KOPT-K1 (cell line): ENCODE data around the gene PREX1.

ENCODE experiments used
- H3K27ac ChIP-seq: fragments of 200-600 bp; sonication (generic); 2 replicates; pipeline ENCODE4 v1.5.1; 2016; ENCODE audit warnings: antibody characterized with exemption, mild to moderate bottlenecking, low read depth, low read length; ENCODE audit not compliant: poor library complexity, severe bottlenecking
- H3K36me3 ChIP-seq: fragments of 200-600 bp; sonication (generic); 2 replicates; pipeline ENCODE4 v1.5.1; 2017; ENCODE audit warnings: antibody characterized with exemption, mild to moderate bottlenecking, low read length, moderate library complexity; ENCODE audit not compliant: insufficient read depth
- H3K9me3 ChIP-seq: fragments of 200-600 bp; sonication (generic); 2 replicates; pipeline ENCODE4 v1.5.1; 2017; ENCODE audit warnings: antibody characterized with exemption, low read length, mild to moderate bottlenecking; ENCODE audit not compliant: insufficient read depth, poor library complexity, severe bottlenecking

Gene PREX1

GRCh38 chr20:48708630-48709029 is 119.2 kb downstream of the PREX1 start:
- H3K27ac ChIP-seq, result no peak overlapping the region
- peaks cover 5% of the 10 kb centered on the region; the same call in 1 of the 2 replicates for H3K36me3 ChIP-seq
- no peaks in the 10 kb centered on the region for H3K9me3 ChIP-seq

DNA sequence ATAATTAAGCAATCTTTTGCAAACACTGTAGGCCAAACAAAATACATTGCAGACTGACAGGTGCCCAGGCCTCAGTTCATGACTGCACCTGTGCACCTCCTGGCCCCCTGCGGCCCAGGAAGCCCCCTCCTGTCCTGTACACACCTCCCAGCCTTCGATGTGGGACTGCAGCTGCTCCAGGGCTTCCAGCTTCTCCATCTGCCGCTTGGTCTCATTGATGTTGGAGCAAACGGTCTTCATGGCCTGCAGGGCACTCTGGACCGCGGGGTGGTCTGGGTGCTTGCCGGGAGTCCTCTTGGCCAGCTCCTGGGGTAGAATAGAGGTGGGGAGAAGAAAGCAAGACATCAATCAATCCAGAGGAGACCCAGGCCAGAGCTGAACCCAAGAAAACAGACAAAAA is 119.7 kb downstream of the PREX1 start:
- H3K36me3 ChIP-seq, result peaks cover 5% of the 10 kb centered on the region; the same call in 1 of the 2 replicates
- peak overlapping the region; percentile 3 for H3K27ac ChIP-seq
- no peaks in the 10 kb centered on the region for H3K9me3 ChIP-seq

DNA sequence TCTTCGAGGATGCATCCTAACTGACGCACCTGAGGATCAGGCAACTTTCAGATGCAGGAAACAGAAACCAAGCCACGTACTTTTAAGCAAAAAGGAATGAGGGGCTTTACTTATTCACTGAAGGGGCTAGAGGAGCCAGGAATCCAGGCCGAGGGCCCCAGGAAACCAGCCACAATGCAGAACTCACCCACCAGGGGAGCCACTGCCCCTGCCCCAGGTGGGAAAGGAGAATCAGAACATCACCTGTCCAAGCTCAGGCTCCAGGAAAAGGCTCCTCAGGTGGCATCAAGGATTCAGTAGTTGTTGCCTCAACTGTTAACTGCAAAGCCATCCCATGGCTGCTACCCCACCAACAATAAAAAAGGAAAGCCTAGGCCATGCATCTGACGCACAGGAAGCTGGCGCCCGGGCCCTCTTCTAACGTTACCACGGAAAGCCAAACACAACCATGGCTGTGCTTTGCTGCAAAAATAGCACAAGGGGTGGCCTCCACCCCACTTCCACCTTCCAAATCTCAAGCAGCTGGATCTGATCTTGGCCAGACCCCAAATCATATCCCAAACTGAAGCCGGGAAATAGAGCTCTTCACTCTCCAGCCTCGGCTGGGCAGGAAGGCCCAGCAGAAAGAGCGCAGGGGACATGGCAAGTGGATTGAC is 121.0 kb downstream of the PREX1 start:
- Histone ChIP-seq H3K9me3 (no peaks in the 10 kb centered on the region), H3K36me3 (peaks cover 5% of the 10 kb centered on the region; the same call in 1 of the 2 replicates), H3K27ac (peak overlapping the region; percentile 57)

- peaks cover 10% of the 10 kb centered on the region; the same call in 1 of the 2 replicates for H3K36me3 ChIP-seq
- H3K27ac ChIP-seq, result peak overlapping the region; percentile 57
- H3K9me3 ChIP-seq, result no peaks in the 10 kb centered on the region
Observed at GRCh38 chr20:48706116-48706656, 121.6 kb downstream of the PREX1 start.

GRCh38 chr20:48705240-48706115 is 122.3 kb downstream of the PREX1 start:
- no peaks in the 10 kb centered on the region for H3K9me3 ChIP-seq
- H3K36me3 ChIP-seq, result peaks cover 14% of the 10 kb centered on the region; the same call in 1 of the 2 replicates
- peak overlapping the region; percentile 7 for H3K27ac ChIP-seq

GRCh38 chr20:48704761-48705160 is 123.0 kb downstream of the PREX1 start:
- H3K36me3 ChIP-seq, result peaks cover 19% of the 10 kb centered on the region; the same call in 1 of the 2 replicates
- H3K27ac ChIP-seq, result no peak overlapping the region
- H3K9me3 ChIP-seq, result no peaks in the 10 kb centered on the region

GRCh38 chr20:48703511-48704219 is 124.1 kb downstream of the PREX1 start:
- Histone ChIP-seq H3K36me3 (peaks cover 29% of the 10 kb centered on the region; the same call in 1 of the 2 replicates), H3K9me3 (no peaks in the 10 kb centered on the region), H3K27ac (no peak overlapping the region)

DNA sequence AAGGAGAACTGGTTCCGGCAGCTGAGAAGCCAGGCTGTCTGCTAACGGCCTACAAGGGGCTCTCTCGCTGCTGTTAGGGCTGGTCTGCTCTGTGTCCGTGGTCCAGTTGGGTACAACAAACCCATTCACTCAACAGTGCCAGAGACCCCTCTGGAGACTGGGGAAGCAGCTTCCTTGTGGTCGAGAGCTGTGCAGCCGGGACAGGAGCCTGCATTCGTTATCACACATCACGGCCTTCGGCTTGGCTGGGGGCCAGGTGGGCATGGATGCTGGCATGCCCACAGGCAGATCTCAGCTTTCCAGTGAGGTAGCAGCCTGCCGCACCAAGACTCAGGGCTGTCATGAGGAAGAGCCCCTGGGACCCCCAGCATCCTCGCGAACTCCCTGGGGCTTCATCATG is 124.7 kb downstream of the PREX1 start:
- H3K9me3 ChIP-seq, result no peaks in the 10 kb centered on the region
- H3K27ac ChIP-seq, result no peak overlapping the region
- peaks cover 33% of the 10 kb centered on the region; the same call in 1 of the 2 replicates for H3K36me3 ChIP-seq

DNA sequence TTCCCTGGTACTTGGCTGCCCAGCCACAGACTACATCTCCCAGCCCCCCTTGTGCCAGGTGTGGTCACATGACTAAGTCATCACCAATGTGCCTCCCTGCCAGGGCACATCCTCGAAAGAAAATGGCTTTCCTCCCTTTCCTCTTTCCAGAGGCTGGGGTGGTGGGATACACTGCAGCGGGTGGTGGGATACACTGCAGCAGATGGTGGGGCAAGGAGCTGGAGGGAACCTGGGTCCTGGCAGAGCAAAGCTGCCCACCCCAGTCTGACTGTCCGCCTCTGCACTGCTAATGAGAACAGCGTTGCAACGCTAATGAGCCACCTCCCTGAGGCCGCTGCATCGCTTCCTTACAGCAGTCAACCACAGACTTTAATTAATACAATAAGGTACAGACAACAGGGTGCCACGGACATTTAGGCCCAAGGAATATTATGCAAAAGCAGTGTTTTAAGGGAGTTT is 125.3 kb downstream of the PREX1 start:
- H3K9me3 ChIP-seq, result no peaks in the 10 kb centered on the region
- H3K36me3 ChIP-seq, result peaks cover 33% of the 10 kb centered on the region; the same call in 1 of the 2 replicates
- H3K27ac ChIP-seq, result no peak overlapping the region

DNA sequence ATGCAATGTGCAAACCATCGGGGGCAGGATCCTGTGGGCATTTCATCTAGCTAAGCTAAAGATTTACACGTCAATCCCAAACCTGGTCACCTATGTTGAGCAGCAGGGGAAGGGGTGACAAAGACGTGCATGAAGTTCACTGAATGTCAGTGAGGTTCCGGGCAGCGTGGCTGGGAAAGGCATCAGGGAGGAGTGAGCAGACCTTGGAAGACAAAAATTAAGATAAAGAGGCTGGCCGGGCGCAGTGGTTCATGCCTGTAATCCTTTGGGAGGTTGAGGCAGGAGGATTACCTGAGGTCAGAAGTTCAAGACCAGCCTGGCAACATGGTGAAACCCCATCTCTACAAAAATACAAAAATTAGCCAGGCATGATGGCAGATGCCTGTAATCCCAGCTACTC is 126.1 kb downstream of the PREX1 start:
- H3K27ac ChIP-seq, result no peak overlapping the region
- H3K36me3 ChIP-seq, result peaks cover 33% of the 10 kb centered on the region; the same call in 1 of the 2 replicates
- H3K9me3 ChIP-seq, result no peaks in the 10 kb centered on the region

DNA sequence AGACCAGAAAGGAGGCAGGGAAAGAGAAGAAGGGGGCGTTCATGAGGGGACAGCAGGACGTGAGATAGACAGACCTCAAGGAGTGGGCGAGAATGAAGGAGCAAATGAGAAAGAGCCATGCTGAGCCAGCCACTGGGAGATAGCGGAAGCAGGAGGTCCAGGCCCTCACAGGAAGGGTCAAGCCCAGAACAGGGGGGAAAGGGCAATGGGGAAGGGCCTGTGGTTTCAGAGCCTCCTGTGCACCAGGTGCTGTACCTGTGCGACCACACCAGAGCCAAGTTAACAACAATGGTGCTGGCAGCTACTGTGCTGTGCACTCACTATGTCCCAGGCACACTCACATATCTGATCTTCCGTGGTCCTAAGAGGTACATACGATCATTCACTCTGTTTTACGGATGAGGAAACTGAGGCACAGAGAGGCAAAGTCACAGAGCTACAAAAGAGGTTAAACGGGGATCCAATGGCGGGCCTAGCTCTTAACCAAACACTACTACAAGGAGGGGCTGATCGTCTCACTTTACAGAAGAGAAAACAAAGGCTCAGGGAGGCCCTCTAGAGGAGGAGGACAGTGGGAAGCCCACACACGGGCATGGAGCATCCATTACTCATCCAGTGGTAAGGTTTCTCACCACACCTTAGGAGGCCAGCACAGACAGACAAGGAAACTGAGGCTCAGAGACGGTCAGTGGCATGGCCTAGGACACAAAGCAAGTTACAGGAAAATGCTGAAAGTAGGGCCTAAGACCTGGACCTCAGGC is 129.1 kb downstream of the PREX1 start:
- H3K27ac ChIP-seq, result no peak overlapping the region
- H3K9me3 ChIP-seq, result no peaks in the 10 kb centered on the region
- H3K36me3 ChIP-seq, result peaks cover 36% of the 10 kb centered on the region; the same call in 1 of the 2 replicates

DNA sequence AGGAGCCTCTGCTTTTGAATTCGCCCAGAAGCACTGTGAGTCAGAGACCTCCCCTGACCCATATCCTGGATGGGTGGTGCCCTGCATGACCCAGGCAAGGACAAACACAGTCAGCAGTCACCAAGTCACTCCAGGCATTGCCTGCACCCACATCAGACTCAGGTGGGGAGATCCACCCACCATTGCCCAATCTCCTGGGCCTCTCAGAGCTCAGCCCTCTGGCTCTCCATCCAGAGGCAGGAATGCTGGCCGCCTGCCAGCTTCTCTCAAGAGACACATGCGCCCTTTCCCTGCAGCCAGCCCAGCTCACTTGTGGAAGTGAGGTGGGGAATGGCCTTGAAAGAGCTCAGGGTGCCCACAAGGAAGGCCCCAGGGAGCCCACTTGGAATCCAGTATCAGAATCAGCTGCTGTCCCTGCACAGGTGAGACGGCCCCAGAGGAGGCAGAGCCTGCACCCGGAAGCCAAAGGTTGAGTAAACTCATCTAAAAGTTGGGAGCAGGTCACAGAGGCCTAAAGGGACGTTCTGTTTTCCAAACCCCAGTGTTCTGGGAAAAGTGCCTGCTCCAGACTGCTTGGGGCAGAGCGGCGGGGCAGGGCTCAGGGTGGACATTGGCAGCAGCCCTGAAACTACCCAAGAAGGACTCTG is 129.8 kb downstream of the PREX1 start:
- Histone ChIP-seq H3K9me3 (no peaks in the 10 kb centered on the region), H3K27ac (no peak overlapping the region), H3K36me3 (peaks cover 35% of the 10 kb centered on the region; the same call in 1 of the 2 replicates)

DNA sequence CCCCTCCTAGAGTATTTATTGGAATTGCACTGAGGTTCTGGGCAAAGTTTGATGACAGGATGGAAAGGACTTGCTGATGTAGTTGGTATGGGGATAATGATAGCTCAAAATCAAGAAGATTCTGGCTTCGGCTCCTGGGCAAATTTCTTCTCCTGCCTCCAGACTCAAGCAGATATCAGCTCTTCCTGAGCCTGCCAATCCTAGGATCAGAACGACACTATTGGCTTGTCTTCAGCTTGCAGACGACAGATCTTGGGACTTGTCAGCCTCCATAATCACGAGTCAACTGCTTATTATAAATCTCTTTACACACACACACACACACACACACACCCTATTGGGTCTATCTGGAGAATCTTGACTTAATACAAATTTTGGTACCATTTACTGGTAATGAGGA is 131.1 kb downstream of the PREX1 start:
- Histone ChIP-seq H3K36me3 (peaks cover 38% of the 10 kb centered on the region; the same call in 1 of the 2 replicates), H3K27ac (no peak overlapping the region)

More for the DNA sequence above, 131.1 kb downstream of the PREX1 start:
- no peaks in the 10 kb centered on the region for H3K9me3 ChIP-seq
